Vagina (tissue), 2 donors: ENCODE data around the gene ARMC5. TPM values are rescaled to one million over a fixed set of nuclear protein-coding genes. Genes with fewer than 3 reads are reported as not detected.
A peak's percentile ranks its signal among the peaks of the same experiment; 100 is the strongest.

Source experiments
- DNase-seq, 2 donors: peaks; one replicate each; pipeline ENCODE4 v3.0.0-alpha.2; 2017; ENCODE audit errors: extremely low spot score in 2 of 2
- H3K27ac ChIP-seq: fragments of 200-600 bp; sonication (generic); one replicate; pipeline ENCODE4 v1.5.1; 2019
- H3K27me3 ChIP-seq: fragments of 200-600 bp; sonication (generic); one replicate; pipeline ENCODE4 v1.5.1; 2019
- H3K36me3 ChIP-seq, 2 donors: fragments of 200-600 bp; sonication (generic); one replicate each; pipeline ENCODE4 v1.5.1; 2017 to 2019
- H3K4me1 ChIP-seq: fragments of 200-600 bp; sonication (generic); one replicate; pipeline ENCODE4 v1.5.1; 2019
- H3K4me3 ChIP-seq, 2 donors: fragments of 200-600 bp; sonication (generic); 1 replicate in 1 of 2; 2 replicates in 1 of 2; pipeline ENCODE4 v1.5.1; 2016 to 2019
- H3K9me3 ChIP-seq: fragments of 200-600 bp; sonication (generic); one replicate; pipeline ENCODE4 v1.5.1; 2019
- CTCF ChIP-seq, 3 experiments: fragments of 450-650 bp in 2 of 3; fragments of 200-600 bp in 1 of 3; sonication (generic) in 1 of 3; IDR thresholded peaks; one replicate each; pipeline ENCODE4 v1.5.1; 2017 to 2019; ENCODE audit warnings: antibody characterized with exemption in 3 of 3, mild to moderate bottlenecking in 2 of 3, moderate library complexity in 2 of 3
- POLR2A ChIP-seq, 2 donors: fragments of 450-650 bp; IDR thresholded peaks; one replicate each; pipeline ENCODE4 v1.6.1; 2017; ENCODE audit warnings: antibody characterized with exemption in 2 of 2, mild to moderate bottlenecking in 2 of 2, moderate library complexity in 2 of 2
- POLR2AphosphoS5 ChIP-seq, 2 donors: sonication (generic); formaldehyde crosslinking; IDR thresholded peaks; one replicate each; pipeline ENCODE4 v1.9.0; 2017; ENCODE audit warnings: antibody characterized with exemption in 2 of 2, mild to moderate bottlenecking in 2 of 2, low read depth in 1 of 2; ENCODE audit not compliant: insufficient read depth in 1 of 2
- intact Hi-C: fragments of 100-400 bp; cut with DNase I; formaldehyde crosslinking; loops from one replicate; pipeline ENCODE4 v1.15.1; 2023
- total RNA-seq: library from RNA; depleted of rRNA; stranded (reverse); fragments of >200 nt; gene quantifications from one replicate; pipeline ENCODE4 v1.2.3, GENCODE V29; 2016

Gene ARMC5
- total RNA-seq, 1 donor from 2014 or later = 11.3 TPM

DNA sequence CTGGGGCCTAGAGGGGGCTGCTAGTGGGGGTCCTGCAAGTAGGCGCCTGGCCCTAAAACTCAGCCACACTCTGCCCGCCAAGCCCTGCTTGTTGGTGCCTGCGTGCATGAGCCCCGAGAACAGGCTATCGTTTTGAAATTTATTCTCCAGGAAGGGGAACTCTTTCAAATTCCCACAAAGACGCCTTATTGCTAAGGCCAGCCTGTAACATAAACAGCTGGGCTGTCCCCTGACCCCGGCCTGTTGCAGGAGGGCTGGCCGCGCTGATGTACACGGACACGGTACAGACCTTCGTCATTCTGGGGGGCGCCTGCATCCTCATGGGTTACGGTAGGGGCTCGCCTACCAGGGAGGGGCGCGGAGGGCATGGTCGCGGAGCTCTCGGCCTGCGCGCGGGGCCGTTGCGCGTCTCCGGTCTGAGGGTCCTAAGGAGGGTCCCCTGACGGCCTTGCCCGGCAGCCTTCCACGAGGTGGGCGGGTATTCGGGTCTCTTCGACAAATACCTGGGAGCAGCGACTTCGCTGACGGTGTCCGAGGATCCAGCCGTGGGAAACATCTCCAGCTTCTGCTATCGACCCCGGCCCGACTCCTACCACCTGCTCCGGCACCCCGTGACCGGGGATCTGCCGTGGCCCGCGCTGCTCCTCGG is 27.9 kb downstream of the ARMC5 start:
- intact Hi-C loops = no loop called here
- TF ChIP-seq POLR2A (IDR thresholded peaks at IDR 0.05) = no peak
- no peak for TF ChIP-seq POLR2AphosphoS5 (IDR thresholded peaks at IDR 0.05; ENCODE audit: insufficient read depth in 1 of 2, low read depth in 1 of 2)
- no peak for TF ChIP-seq CTCF (IDR thresholded peaks at IDR 0.05)

GRCh38 chr16:31487720-31488467 is 28.6 kb downstream of the ARMC5 start:
- Histone ChIP-seq H3K4me3 (peak overlapping the region; percentile 55 to 56), H3K4me1 (peaks cover 21% of the 10 kb centered on the region), H3K9me3 (no peaks in the 10 kb centered on the region), H3K36me3 (peaks cover 0 to 17% of the 10 kb centered on the region in 2 donors), H3K27me3 (no peaks in the 10 kb centered on the region), H3K27ac (peak overlapping the region; percentile 49)
- TF ChIP-seq CTCF (IDR thresholded peaks at IDR 0.05) = no peak
- peak in 1 of 2 donors; percentile 65 for TF ChIP-seq POLR2AphosphoS5 (IDR thresholded peaks at IDR 0.05; ENCODE audit: insufficient read depth in 1 of 2, low read depth in 1 of 2)
- intact Hi-C loops = no loop called here
- DNase-seq = no peak

More for the DNA sequence above, 27.9 kb downstream of the ARMC5 start:
- DNase-seq = no peak
- no peaks in the 10 kb centered on the region for H3K9me3 ChIP-seq
- H3K4me3 ChIP-seq = peak overlapping the region; percentile 55 to 56
- peaks cover 21% of the 10 kb centered on the region for H3K4me1 ChIP-seq
- peak overlapping the region; percentile 49 for H3K27ac ChIP-seq
- H3K36me3 ChIP-seq = peaks cover 0 to 10% of the 10 kb centered on the region in 2 donors
- H3K27me3 ChIP-seq = no peaks in the 10 kb centered on the region

GRCh38 chr16:31488468-31489297 is 29.4 kb downstream of the ARMC5 start:
- H3K27ac ChIP-seq = no peak overlapping the region
- H3K4me3 ChIP-seq = peak overlapping the region; percentile 55 to 56
- TF ChIP-seq CTCF (IDR thresholded peaks at IDR 0.05) (no peak), POLR2AphosphoS5 (IDR thresholded peaks at IDR 0.05; ENCODE audit: insufficient read depth in 1 of 2, low read depth in 1 of 2) (no peak), POLR2A (IDR thresholded peaks at IDR 0.05) (no peak)
- H3K9me3 ChIP-seq = no peaks in the 10 kb centered on the region
- no peak for DNase-seq
- no peaks in the 10 kb centered on the region for H3K27me3 ChIP-seq
- H3K4me1 ChIP-seq = peaks cover 21% of the 10 kb centered on the region
- H3K36me3 ChIP-seq = peaks cover 0 to 25% of the 10 kb centered on the region in 2 donors
- intact Hi-C loops = no loop called here

- no peak for DNase-seq
- no peaks in the 10 kb centered on the region for H3K9me3 ChIP-seq
- peaks cover 0 to 30% of the 10 kb centered on the region in 2 donors for H3K36me3 ChIP-seq
- no peak overlapping the region for H3K27ac ChIP-seq
- intact Hi-C loops = no loop called here
- no peak for TF ChIP-seq POLR2A (IDR thresholded peaks at IDR 0.05)
- no peak for TF ChIP-seq POLR2AphosphoS5 (IDR thresholded peaks at IDR 0.05; ENCODE audit: insufficient read depth in 1 of 2, low read depth in 1 of 2)
- TF ChIP-seq CTCF (IDR thresholded peaks at IDR 0.05) = no peak
- H3K4me3 ChIP-seq = no peak overlapping the region
- peaks cover 21% of the 10 kb centered on the region for H3K4me1 ChIP-seq
- H3K27me3 ChIP-seq = no peaks in the 10 kb centered on the region
Observed at GRCh38 chr16:31489298-31489564, 29.9 kb downstream of the ARMC5 start.
